WERI-Rb-1 (cell line): ENCODE data around the gene TSEN54.

ENCODE experiments used
- DNase-seq: peaks from one replicate; pipeline ENCODE4 v3.0.0-alpha.2; 2020
- H3K27ac ChIP-seq: fragments of 250-450 bp; sonication (Bioruptor Pico); 2 replicates; pipeline ENCODE4 v1.5.1; 2020; ENCODE audit warnings: mild to moderate bottlenecking, moderate library complexity
- H3K27me3 ChIP-seq: fragments of 250-450 bp; sonication (Bioruptor Pico); 2 replicates; pipeline ENCODE4 v1.5.1; 2021; ENCODE audit warnings: mild to moderate bottlenecking, low read depth, moderate library complexity; ENCODE audit not compliant: insufficient read depth, severe bottlenecking
- H3K36me3 ChIP-seq: fragments of 250-450 bp; sonication (Bioruptor Pico); 2 replicates; pipeline ENCODE4 v1.5.1; 2020; ENCODE audit warnings: mild to moderate bottlenecking, moderate library complexity
- H3K4me3 ChIP-seq: 2 replicates; pipeline ENCODE4 v1.5.1; 2011; ENCODE audit warnings: low read depth, mild to moderate bottlenecking, control low read depth, low read length
- H3K9me3 ChIP-seq: fragments of 250-450 bp; sonication (Bioruptor Pico); 2 replicates; pipeline ENCODE4 v1.5.1; 2021; ENCODE audit warnings: mild to moderate bottlenecking, moderate library complexity; ENCODE audit not compliant: severe bottlenecking
- CTCF ChIP-seq: IDR thresholded peaks from 2 replicates; pipeline ENCODE4 v1.5.1; 2011; ENCODE audit warnings: low read depth, mild to moderate bottlenecking, control low read depth, inconsistent platforms, low read length

Gene TSEN54

GRCh38 chr17:75557852-75558665, 41.7 kb downstream of the TSEN54 start:
- peaks cover 70% of the 10 kb centered on the region for H3K36me3 ChIP-seq
- no peak for DNase-seq
- no peak overlapping the region for H3K27ac ChIP-seq
- no peak overlapping the region for H3K4me3 ChIP-seq
- H3K27me3 ChIP-seq, result no peaks in the 10 kb centered on the region
- no peaks in the 10 kb centered on the region for H3K9me3 ChIP-seq
- TF ChIP-seq CTCF, result no peak

- H3K36me3 ChIP-seq, result peaks cover 70% of the 10 kb centered on the region
- peak; percentile 14 for DNase-seq
- TF ChIP-seq CTCF, result no peak
- no peak overlapping the region for H3K4me3 ChIP-seq
- H3K27me3 ChIP-seq, result no peaks in the 10 kb centered on the region
- H3K9me3 ChIP-seq, result no peaks in the 10 kb centered on the region
- no peak overlapping the region for H3K27ac ChIP-seq
These were observed 42.6 kb downstream of the TSEN54 start for GRCh38 chr17:75558666-75559530.

GRCh38 chr17:75559958-75560533, 43.7 kb downstream of the TSEN54 start:
- Histone ChIP-seq H3K27me3 (no peaks in the 10 kb centered on the region), H3K4me3 (no peak overlapping the region), H3K9me3 (no peaks in the 10 kb centered on the region), H3K27ac (no peak overlapping the region), H3K36me3 (peaks cover 71% of the 10 kb centered on the region)
- no peak for TF ChIP-seq CTCF
- DNase-seq, result no peak

- DNase-seq, result no peak
- no peaks in the 10 kb centered on the region for H3K27me3 ChIP-seq
- no peak overlapping the region for H3K27ac ChIP-seq
- no peaks in the 10 kb centered on the region for H3K9me3 ChIP-seq
- H3K4me3 ChIP-seq, result no peak overlapping the region
- H3K36me3 ChIP-seq, result peaks cover 87% of the 10 kb centered on the region
- TF ChIP-seq CTCF, result 0 out of 2 replicates have a peak, but pooled peaks have one; percentile 1
These were observed 45.7 kb downstream of the TSEN54 start for GRCh38 chr17:75561927-75562603.

GRCh38 chr17:75563063-75563758, 46.9 kb downstream of the TSEN54 start:
- TF ChIP-seq CTCF, result no peak
- H3K36me3 ChIP-seq, result peaks cover 93% of the 10 kb centered on the region

More at GRCh38 chr17:75563063-75563758, 46.9 kb downstream of the TSEN54 start:
- DNase-seq, result no peak
- Histone ChIP-seq H3K27ac (no peak overlapping the region), H3K27me3 (no peaks in the 10 kb centered on the region), H3K4me3 (no peak overlapping the region), H3K9me3 (no peaks in the 10 kb centered on the region)
